Small intestine (tissue), 7 donors: ENCODE measurements around the gene AFDN. TPM values are rescaled to one million over a fixed set of nuclear protein-coding genes. Genes with fewer than 3 reads are reported as not detected.

Experiments
- DNase-seq, 2 donors: peaks; one replicate each; pipeline versions ENCODE4 v3.0.0 to v3.0.0-alpha.2; 2013
- FAIRE-seq: peaks from 2 replicates; lab custom pipeline; 2012; peaks lifted over from hg19 to GRCh38; lab: Jason Lieb, UNC
- H3K27ac ChIP-seq, 3 donors: one replicate each; pipeline ENCODE4 v1.5.1; 2013; ENCODE audit warnings: low read length in 2 of 3, mild to moderate bottlenecking in 2 of 3, control low read depth in 1 of 3, inconsistent platforms in 1 of 3, low read depth in 1 of 3, moderate library complexity in 1 of 3
- H3K27me3 ChIP-seq, 3 donors: one replicate each; pipeline ENCODE4 v1.6.1; 2013; ENCODE audit warnings: low read length in 3 of 3, inconsistent platforms in 1 of 3; ENCODE audit not compliant: control insufficient read depth in 3 of 3, insufficient read depth in 3 of 3
- H3K36me3 ChIP-seq, 3 donors: one replicate each; pipeline ENCODE4 v1.6.1; 2013; ENCODE audit warnings: low read length in 3 of 3, inconsistent platforms in 1 of 3, low read depth in 1 of 3, mild to moderate bottlenecking in 1 of 3, moderate library complexity in 1 of 3; ENCODE audit not compliant: control insufficient read depth in 3 of 3, insufficient read depth in 2 of 3
- H3K4me1 ChIP-seq, 3 donors: one replicate each; pipeline ENCODE4 v1.6.1; 2013; ENCODE audit warnings: low read length in 2 of 3, inconsistent platforms in 1 of 3, low read depth in 1 of 3, mild to moderate bottlenecking in 1 of 3, moderate library complexity in 1 of 3; ENCODE audit not compliant: control insufficient read depth in 3 of 3, insufficient read depth in 2 of 3
- H3K4me3 ChIP-seq, 3 donors: one replicate each; pipeline ENCODE4 v1.5.1; 2013; ENCODE audit warnings: low read length in 3 of 3, control low read depth in 1 of 3, inconsistent platforms in 1 of 3, low read depth in 1 of 3, mild to moderate bottlenecking in 1 of 3, moderate library complexity in 1 of 3
- H3K9me3 ChIP-seq, 2 donors: one replicate each; pipeline ENCODE4 v1.6.1; 2013; ENCODE audit warnings: low read depth in 1 of 2, low read length in 1 of 2; ENCODE audit not compliant: control insufficient read depth in 2 of 2, insufficient read depth in 1 of 2
- WGBS, 3 donors: extraction: QIAGEN DNeasy Blood & Tissue Kit; methylation state at CpG; one replicate each; pipeline ENCODE4 v1.1.7; 2013; 5-methylcytosine and 5-hydroxymethylcytosine counted together
- polyA plus RNA-seq, 4 donors: library from polyadenylated mRNA; stranded (reverse) in 3 of 4; unstranded in 1 of 4; fragments of 200-250 nt in 3 of 4; fragments of 120-200 nt in 1 of 4; gene quantifications; one replicate each; pipeline versions ENCODE4 v1.2.1 to v1.2.3, GENCODE V29; 2013
- donor health status: healthy with polysubstance abuse.
- donor health status: control.
- donor health status: control.
- donor health status: Bipolar disorder and iron deficiency.
- donor health status: healthy.

Gene AFDN
- polyA plus RNA-seq, 4 donors = 46.0 to 202 (median 67.9) TPM

GRCh38 chr6:168016176-168016620 is 189.5 kb downstream of the AFDN start:
- 83 to 93% (median 90%) methylated on average over 14 to 18 of the region's 18 CpGs for WGBS, 3 donors
- FAIRE-seq (no peak), DNase-seq (no peak)

GRCh38 chr6:168016721-168017525 is 190.2 kb downstream of the AFDN start:
- H3K9me3 ChIP-seq = peaks cover 0 to 22% of the 10 kb centered on the region in 2 donors
- DNase-seq = no peak
- H3K4me3 ChIP-seq = no peak overlapping the region
- 73 to 88% (median 73%) methylated on average over 18 of the region's 18 CpGs for WGBS, 3 donors
- no peaks in the 10 kb centered on the region for H3K36me3 ChIP-seq
- H3K4me1 ChIP-seq = peaks cover 0 to 3% (median 0%) of the 10 kb centered on the region in 3 donors
- FAIRE-seq = no peak
- H3K27me3 ChIP-seq = no peaks in the 10 kb centered on the region
- peak overlapping the region in 2 of 3 donors; percentile 25 to 57 for H3K27ac ChIP-seq

More at GRCh38 chr6:168016176-168016620, 189.5 kb downstream of the AFDN start:
- Histone ChIP-seq H3K36me3 (no peaks in the 10 kb centered on the region), H3K27me3 (no peaks in the 10 kb centered on the region), H3K4me1 (peaks cover 0 to 3% (median 0%) of the 10 kb centered on the region in 3 donors), H3K4me3 (no peak overlapping the region), H3K9me3 (peaks cover 0 to 26% of the 10 kb centered on the region in 2 donors), H3K27ac (peak overlapping the region in 2 of 3 donors; percentile 10 to 33)

GRCh38 chr6:168017629-168018028 is 190.9 kb downstream of the AFDN start:
- Histone ChIP-seq H3K4me1 (peaks cover 0 to 3% (median 0%) of the 10 kb centered on the region in 3 donors), H3K36me3 (no peaks in the 10 kb centered on the region), H3K27me3 (no peaks in the 10 kb centered on the region), H3K27ac (peak overlapping the region in 1 of 3 donors; percentile 44), H3K4me3 (no peak overlapping the region), H3K9me3 (peaks cover 0 to 18% of the 10 kb centered on the region in 2 donors)
- FAIRE-seq (no peak), DNase-seq (no peak)
- 56 to 65% (median 62%) methylated on average over 11 of the region's 11 CpGs for WGBS, 3 donors

- WGBS, 3 donors = 84 to 89% (median 88%) methylated on average over 15 of the region's 15 CpGs
- H3K4me3 ChIP-seq = no peak overlapping the region
- H3K27ac ChIP-seq = peak overlapping the region in 1 of 3 donors; percentile 6
- H3K9me3 ChIP-seq = peaks cover 0 to 10% of the 10 kb centered on the region in 2 donors
- no peaks in the 10 kb centered on the region for H3K27me3 ChIP-seq
- H3K36me3 ChIP-seq = no peaks in the 10 kb centered on the region
- H3K4me1 ChIP-seq = peaks cover 0 to 3% (median 0%) of the 10 kb centered on the region in 3 donors
- FAIRE-seq (no peak), DNase-seq (no peak)
Observed at GRCh38 chr6:168018664-168019063, 192.0 kb downstream of the AFDN start.

GRCh38 chr6:168020242-168020641 is 193.5 kb downstream of the AFDN start:
- 84 to 90% (median 87%) methylated on average over 8 of the region's 8 CpGs for WGBS, 3 donors
- Histone ChIP-seq H3K4me3 (no peak overlapping the region), H3K27me3 (no peaks in the 10 kb centered on the region), H3K27ac (no peak overlapping the region), H3K9me3 (peaks cover 0 to 10% of the 10 kb centered on the region in 2 donors), H3K36me3 (no peaks in the 10 kb centered on the region), H3K4me1 (peaks cover 0 to 6% (median 0%) of the 10 kb centered on the region in 3 donors)
- DNase-seq (no peak), FAIRE-seq (no peak)

- Histone ChIP-seq H3K9me3 (peaks cover 0 to 10% of the 10 kb centered on the region in 2 donors), H3K27me3 (no peaks in the 10 kb centered on the region), H3K36me3 (no peaks in the 10 kb centered on the region), H3K4me1 (peaks cover 0 to 6% (median 0%) of the 10 kb centered on the region in 3 donors), H3K4me3 (no peak overlapping the region), H3K27ac (no peak overlapping the region)
- no peak for FAIRE-seq
- DNase-seq = no peak
- 41 to 67% (median 51%) methylated on average over 5 of the region's 5 CpGs for WGBS, 3 donors
Observed at GRCh38 chr6:168021581-168021980, 194.9 kb downstream of the AFDN start.

Other genes starting within 250 kb of the AFDN start
- under 1 TPM in 2 of 4 donors, not detected in 2; 0.16 to 0.66 TPM for gene KIF25, start 170.8 kb downstream of the AFDN start, polyA plus RNA-seq